IMR-90 (cell line): ENCODE data around the gene CDC45. TPM values are rescaled to one million over a fixed set of nuclear protein-coding genes. Genes with fewer than 3 reads are reported as not detected.

Experiments
- ATAC-seq: fragments of 200-7000 bp; cut with Tn5 transposase; 2 replicates; pipeline ENCODE4 v1.9.1; 2020; ENCODE audit warnings: low read depth, mild to moderate bottlenecking, moderate library complexity
- BruUV-seq: library from RNA; stranded (reverse); fragments of 400-500 nt; replicated peaks from 2 replicates; lab custom pipeline; 2021; lab: Mats Ljungman, UMichigan
- CTCF ChIA-PET: fragments of 300-600 bp; formaldehyde crosslinking; extraction: SDS; loops from one replicate; lab custom pipeline; 2021; ENCODE audit warnings: antibody characterized with exemption; lab: Yijun Ruan, JAX
- POLR2A ChIA-PET: fragments of 300-600 bp; sonication (Branson Sonifier 250); formaldehyde crosslinking; loops from one replicate; lab custom pipeline; 2022; ENCODE audit warnings: antibody characterized with exemption; ENCODE audit not compliant: unreplicated experiment; lab: Charles Lee
- DNase-seq: peaks from one replicate; pipeline ENCODE4 v3.0.0; 2013
- H2AFZ ChIP-seq: replicated peaks from 2 replicates; pipeline ENCODE3; 2013; ENCODE audit warnings: low read length, mild to moderate bottlenecking; ENCODE audit not compliant: poor library complexity
- H2AK5ac ChIP-seq: 2 replicates; pipeline ENCODE4 v1.6.1; 2013; ENCODE audit warnings: low read depth, low read length, inconsistent platforms
- H2AK9ac ChIP-seq: replicated peaks from 2 replicates; pipeline ENCODE3; 2013; ENCODE audit warnings: mild to moderate bottlenecking, low read depth, low read length, moderate library complexity; ENCODE audit not compliant: poor library complexity
- H2BK120ac ChIP-seq: 2 replicates; pipeline ENCODE4 v1.6.1; 2013; ENCODE audit warnings: low read depth, low read length, inconsistent platforms
- H2BK15ac ChIP-seq: 3 replicates; pipeline ENCODE4 v1.6.1; 2013; ENCODE audit warnings: low read depth, low read length, inconsistent platforms
- H2BK20ac ChIP-seq: 2 replicates; pipeline ENCODE4 v1.6.1; 2013; ENCODE audit warnings: low read depth, mild to moderate bottlenecking, inconsistent platforms, low read length, moderate library complexity
- H2BK5ac ChIP-seq: 2 replicates; pipeline ENCODE4 v1.6.1; 2013; ENCODE audit warnings: mild to moderate bottlenecking, low read depth, low read length, inconsistent platforms; ENCODE audit not compliant: poor library complexity, severe bottlenecking
- H3K14ac ChIP-seq: replicated peaks from 2 replicates; pipeline ENCODE4 v1.6.1; 2013; ENCODE audit warnings: low read depth, low read length, inconsistent platforms
- H3K18ac ChIP-seq: 2 replicates; pipeline ENCODE4 v1.6.1; 2013; ENCODE audit warnings: low read depth, low read length, control low read depth
- H3K23ac ChIP-seq: 2 replicates; pipeline ENCODE4 v1.6.1; 2013; ENCODE audit warnings: low read depth, low read length, inconsistent platforms
- H3K27ac ChIP-seq: 2 replicates; pipeline ENCODE4 v1.5.1; 2013; ENCODE audit warnings: mild to moderate bottlenecking, control low read depth, low read length; ENCODE audit not compliant: insufficient read depth
- H3K27me3 ChIP-seq: 2 replicates; pipeline ENCODE4 v1.6.1; 2013; ENCODE audit warnings: low read length; ENCODE audit not compliant: control insufficient read depth, insufficient read depth
- H3K36me3 ChIP-seq: 2 replicates; pipeline ENCODE4 v1.6.1; 2013; ENCODE audit warnings: low read length, mixed read lengths; ENCODE audit not compliant: control insufficient read depth, insufficient read depth
- H3K4ac ChIP-seq: 2 replicates; pipeline ENCODE4 v1.6.1; 2013; ENCODE audit warnings: low read depth, low read length, inconsistent platforms
- H3K4me1 ChIP-seq: 2 replicates; pipeline ENCODE4 v1.6.1; 2013; ENCODE audit warnings: low read length, mixed read lengths; ENCODE audit not compliant: control insufficient read depth, insufficient read depth
- H3K4me2 ChIP-seq: 2 replicates; pipeline ENCODE4 v1.6.1; 2013; ENCODE audit warnings: low read depth, mild to moderate bottlenecking, control low read depth, low read length, moderate library complexity
- H3K4me3 ChIP-seq: 2 replicates; pipeline ENCODE4 v1.5.1; 2013; ENCODE audit warnings: low read depth, mild to moderate bottlenecking, control low read depth, low read length, moderate library complexity; ENCODE audit not compliant: insufficient read depth
- H3K56ac ChIP-seq: 2 replicates; pipeline ENCODE4 v1.6.1; 2013; ENCODE audit warnings: low read length, inconsistent platforms; ENCODE audit not compliant: insufficient read depth; ENCODE audit errors: extremely low read depth
- H3K79me1 ChIP-seq, 2 experiments: 2 replicates each; pipeline ENCODE4 v1.6.1; 2013; ENCODE audit warnings: low read length in 2 of 2, inconsistent platforms in 1 of 2, low read depth in 1 of 2
- H3K9ac ChIP-seq: 2 replicates; pipeline ENCODE4 v1.6.1; 2013; ENCODE audit warnings: low read depth, low read length, control low read depth
- H3K9me1 ChIP-seq: 2 replicates; pipeline ENCODE4 v1.6.1; 2013; ENCODE audit warnings: low read length, inconsistent platforms; ENCODE audit not compliant: insufficient read depth
- H3K9me3 ChIP-seq: 2 replicates; pipeline ENCODE4 v1.6.1; 2013; ENCODE audit warnings: low read length; ENCODE audit not compliant: control insufficient read depth, insufficient read depth
- H4K20me1 ChIP-seq: 2 replicates; pipeline ENCODE4 v1.6.1; 2013; ENCODE audit warnings: low read length, inconsistent platforms; ENCODE audit not compliant: insufficient read depth
- H4K5ac ChIP-seq: 2 replicates; pipeline ENCODE4 v1.6.1; 2013; ENCODE audit warnings: mild to moderate bottlenecking, low read depth, low read length, control low read depth
- H4K8ac ChIP-seq, 2 experiments: 2 replicates each; pipeline ENCODE4 v1.6.1; 2013; ENCODE audit warnings: low read depth in 2 of 2, low read length in 2 of 2, control low read depth in 1 of 2, inconsistent platforms in 1 of 2
- H4K91ac ChIP-seq: 2 replicates; pipeline ENCODE4 v1.6.1; 2013; ENCODE audit warnings: low read depth, low read length, inconsistent platforms; ENCODE audit not compliant: insufficient read depth
- BHLHE40 ChIP-seq: fragments of 150-350 bp; IDR thresholded peaks from 2 replicates; pipeline ENCODE4 v1.6.1; 2016; ENCODE audit warnings: mild to moderate bottlenecking, low read depth, low read length
- CEBPB ChIP-seq: IDR thresholded peaks from 2 replicates; pipeline ENCODE4 v1.6.1; 2012; ENCODE audit warnings: low read depth, low read length, improper control_type of control experiment
- CHD1 ChIP-seq: IDR thresholded peaks from 2 replicates; pipeline ENCODE4 v1.6.1; 2012; ENCODE audit warnings: low read depth, low read length, improper control_type of control experiment
- ELK1 ChIP-seq: fragments of 150-350 bp; IDR thresholded peaks from 2 replicates; pipeline ENCODE4 v1.6.1; 2016; ENCODE audit warnings: low read depth, mild to moderate bottlenecking, low read length, moderate library complexity, borderline replicate concordance
- MAFK ChIP-seq: IDR thresholded peaks from 2 replicates; pipeline ENCODE4 v1.6.1; 2012; ENCODE audit warnings: low read depth, low read length, improper control_type of control experiment
- MXI1 ChIP-seq: IDR thresholded peaks from 2 replicates; pipeline ENCODE4 v1.6.1; 2012; ENCODE audit warnings: low read depth, mild to moderate bottlenecking, low read length, moderate library complexity, borderline replicate concordance
- NFE2L2 ChIP-seq: fragments of 150-350 bp; IDR thresholded peaks from 2 replicates; pipeline ENCODE4 v1.6.1; 2016; ENCODE audit warnings: low read depth, mild to moderate bottlenecking, low read length
- RCOR1 ChIP-seq: IDR thresholded peaks from 2 replicates; pipeline ENCODE4 v1.6.1; 2012; ENCODE audit warnings: mild to moderate bottlenecking, low read length, improper control_type of control experiment; ENCODE audit not compliant: insufficient replicate concordance
- SMC3 ChIP-seq: fragments of 150-350 bp; IDR thresholded peaks from 2 replicates; pipeline ENCODE4 v1.6.1; 2016; ENCODE audit warnings: low read depth, mild to moderate bottlenecking, antibody characterized with exemption, low read length, moderate library complexity
- USF2 ChIP-seq: fragments of 150-350 bp; IDR thresholded peaks from 2 replicates; pipeline ENCODE4 v1.6.1; 2017; ENCODE audit warnings: mild to moderate bottlenecking, antibody characterized with exemption, low read length, low read depth
- WGBS, 2 experiments: methylation state at CpG; one replicate each; pipeline versions ENCODE4 v1.1.5 to v1.1.7; 2013; ENCODE audit warnings: missing lambda C conversion rate in 2 of 2; ENCODE audit not compliant: insufficient read length in 1 of 2; ENCODE audit errors: extremely low coverage in 2 of 2; 5-methylcytosine and 5-hydroxymethylcytosine counted together
- dilution Hi-C: fragments of 300-500 bp; cut with HindIII; formaldehyde crosslinking; loops from one replicate; pipeline ENCODE4 v1.14.3; 2018; ENCODE audit warnings: low sequenced_read_pairs; ENCODE audit not compliant: unreplicated experiment
- in situ Hi-C: fragments of 300-500 bp; cut with MboI; formaldehyde crosslinking; loops from 3 replicates; pipeline ENCODE4 v1.14.3; 2019; ENCODE audit warnings: low sequenced_read_pairs, inconsistent platforms, mixed read lengths
- intact Hi-C: fragments of 100-400 bp; cut with micrococcal nuclease; formaldehyde crosslinking; loops from 2 replicates; pipeline ENCODE4 v1.10.0; 2022
- polyA plus RNA-seq, 3 experiments: library from polyadenylated mRNA; depleted of rRNA; stranded (reverse); fragments of >200 nt; gene quantifications; 2 replicates each; pipeline ENCODE4 v1.2.3, GENCODE V29; 2012; ENCODE audit warnings: low replicate concordance in 1 of 3
- total RNA-seq: library from RNA; depleted of rRNA; stranded (reverse); fragments of >200 nt; gene quantifications from 2 replicates; pipeline ENCODE4 v1.2.3, GENCODE V29; 2012
- TF ChIP-seq, protein P1 (sequence below): conservative IDR thresholded peaks from 2 replicates; pipeline ENCODE4 v1.5.1; 2012; ENCODE audit warnings: mild to moderate bottlenecking, low read depth, low read length, improper control_type of control experiment

The CDC45 gene
- total and polyA plus RNA-seq, 2 of the 4 experiments (the other 2 are of a cell fraction), result 22.7 to 44.6 TPM

GRCh38 chr22:19515654-19516377, 36.1 kb downstream of the CDC45 start:
- DNase-seq (no peak), ATAC-seq (no peak)
- dilution Hi-C loops (no loop called here), in situ Hi-C loops (no loop called here), intact Hi-C loops (no loop called here)
- BruUV-seq, result no TSS peak
- ChIA-PET POLR2A (no interaction called here), CTCF (no interaction called here)
- Histone ChIP-seq H3K18ac (no peak overlapping the region), H2BK5ac (no peak overlapping the region), H3K4me2 (no peak overlapping the region), H3K4ac (no peak overlapping the region), H3K27me3 (no peaks in the 10 kb centered on the region), H3K56ac (no peak overlapping the region), H3K79me1 (no peaks in the 10 kb centered on the region), H2BK20ac (no peak overlapping the region), H3K4me3 (no peak overlapping the region), H4K5ac (no peak overlapping the region), H4K20me1 (no peaks in the 10 kb centered on the region; the same call in 1 of the 2 replicates), H3K4me1 (no peaks in the 10 kb centered on the region), H3K9me1 (no peaks in the 10 kb centered on the region), H4K91ac (no peak overlapping the region), H2BK15ac (no peak overlapping the region), H3K36me3 (no peaks in the 10 kb centered on the region), H2BK120ac (no peak overlapping the region), H2AK9ac (no peak overlapping the region), H3K14ac (no peak overlapping the region), H2AFZ (no peak overlapping the region), H3K9ac (no peak overlapping the region), H4K8ac (no peak overlapping the region), H2AK5ac (no peak overlapping the region), H3K9me3 (no peaks in the 10 kb centered on the region; the same call in 1 of the 2 replicates), H3K27ac (no peak overlapping the region), H3K23ac (no peak overlapping the region)
- TF ChIP-seq BHLHE40 (no peak), MAFK (no peak), CHD1 (no peak), CEBPB (no peak), ELK1 (no peak), MXI1 (no peak), NFE2L2 (no peak), USF2 (no peak), RCOR1 (no peak), SMC3 (no peak)
- TF ChIP-seq, protein P1, sequence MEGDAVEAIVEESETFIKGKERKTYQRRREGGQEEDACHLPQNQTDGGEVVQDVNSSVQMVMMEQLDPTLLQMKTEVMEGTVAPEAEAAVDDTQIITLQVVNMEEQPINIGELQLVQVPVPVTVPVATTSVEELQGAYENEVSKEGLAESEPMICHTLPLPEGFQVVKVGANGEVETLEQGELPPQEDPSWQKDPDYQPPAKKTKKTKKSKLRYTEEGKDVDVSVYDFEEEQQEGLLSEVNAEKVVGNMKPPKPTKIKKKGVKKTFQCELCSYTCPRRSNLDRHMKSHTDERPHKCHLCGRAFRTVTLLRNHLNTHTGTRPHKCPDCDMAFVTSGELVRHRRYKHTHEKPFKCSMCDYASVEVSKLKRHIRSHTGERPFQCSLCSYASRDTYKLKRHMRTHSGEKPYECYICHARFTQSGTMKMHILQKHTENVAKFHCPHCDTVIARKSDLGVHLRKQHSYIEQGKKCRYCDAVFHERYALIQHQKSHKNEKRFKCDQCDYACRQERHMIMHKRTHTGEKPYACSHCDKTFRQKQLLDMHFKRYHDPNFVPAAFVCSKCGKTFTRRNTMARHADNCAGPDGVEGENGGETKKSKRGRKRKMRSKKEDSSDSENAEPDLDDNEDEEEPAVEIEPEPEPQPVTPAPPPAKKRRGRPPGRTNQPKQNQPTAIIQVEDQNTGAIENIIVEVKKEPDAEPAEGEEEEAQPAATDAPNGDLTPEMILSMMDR, result no peak
- 96% methylated on average over 8 of the region's 12 CpGs; no CpG with 5 or more reads in 1 of the 2 experiments for WGBS, 2 experiments
